T-helper 1 cell treated with Interleukin-12 subunit alpha and Interleukin-12 subunit beta and Interleukin-4 antibody, amounts not matched to agents 30 ng/mL and 1 ng/mL, for 36 hours (primary cell): ENCODE data around the gene RSPO3. TPM values are rescaled to one million over a fixed set of nuclear protein-coding genes. Genes with fewer than 3 reads are reported as not detected.
"Not testable (repeated sequence)": the region's sequence is repeated elsewhere in the genome, so short reads cannot be mapped to it uniquely, and the experiment has no call there.

Experiments used
- intact Hi-C: fragments of 100-400 bp; cut with micrococcal nuclease; formaldehyde crosslinking; loops from one replicate; pipeline ENCODE4 v1.15.1; 2024
- total RNA-seq: library from RNA; stranded (reverse); gene quantifications from 2 replicates; pipeline ENCODE4 v1.2.3, GENCODE V29; 2022

Gene RSPO3
- total RNA-seq, 1 donor from 2014 or later: not detected

GRCh38 chr6:127200114-127200513 is 81.6 kb downstream of the RSPO3 start:
- intact Hi-C loops: no loop called here

- intact Hi-C loops: no loop called here
Observed at GRCh38 chr6:127201321-127201720, 82.8 kb downstream of the RSPO3 start.

DNA sequence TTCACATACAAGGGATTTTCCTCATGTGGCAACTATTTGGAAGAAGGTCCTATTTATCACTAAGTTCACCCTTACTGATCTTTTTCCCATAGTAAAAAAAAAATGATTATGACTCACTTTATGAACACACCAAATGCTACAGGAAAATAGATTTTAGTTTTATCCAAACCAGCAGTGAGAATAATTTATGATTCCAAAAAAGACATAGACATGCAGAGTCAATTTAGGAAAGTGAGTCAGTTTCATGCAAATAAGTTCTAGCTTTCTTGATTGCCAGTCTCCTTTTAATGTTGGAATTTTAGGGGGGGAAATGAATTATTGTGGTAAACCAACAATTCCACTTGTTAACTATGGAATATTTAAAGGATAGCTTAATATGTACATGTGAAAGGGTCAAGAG is 84.2 kb downstream of the RSPO3 start:
- intact Hi-C loops: no loop called here

- intact Hi-C loops: no loop called here
Observed at GRCh38 chr6:127204281-127204680, 85.8 kb downstream of the RSPO3 start.

DNA sequence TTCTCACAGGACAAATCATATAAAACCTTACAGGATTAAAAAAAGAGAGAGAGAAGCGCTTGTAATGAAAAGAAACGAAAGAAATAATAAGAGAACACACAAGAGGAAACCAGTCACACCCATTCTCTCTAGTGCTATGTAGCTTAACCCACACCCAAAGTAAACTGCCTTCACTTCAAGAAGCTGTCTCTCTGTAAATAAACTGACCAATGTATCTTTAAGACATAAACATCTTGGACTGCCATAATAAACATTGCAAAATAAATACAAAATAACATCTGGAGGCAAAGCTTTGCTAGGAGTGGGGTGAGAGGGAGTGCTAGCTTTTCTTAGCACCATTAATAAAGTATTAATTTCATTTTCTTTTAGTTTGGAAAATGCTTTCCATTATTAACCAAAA is 86.6 kb downstream of the RSPO3 start:
- intact Hi-C loops: no loop called here

DNA sequence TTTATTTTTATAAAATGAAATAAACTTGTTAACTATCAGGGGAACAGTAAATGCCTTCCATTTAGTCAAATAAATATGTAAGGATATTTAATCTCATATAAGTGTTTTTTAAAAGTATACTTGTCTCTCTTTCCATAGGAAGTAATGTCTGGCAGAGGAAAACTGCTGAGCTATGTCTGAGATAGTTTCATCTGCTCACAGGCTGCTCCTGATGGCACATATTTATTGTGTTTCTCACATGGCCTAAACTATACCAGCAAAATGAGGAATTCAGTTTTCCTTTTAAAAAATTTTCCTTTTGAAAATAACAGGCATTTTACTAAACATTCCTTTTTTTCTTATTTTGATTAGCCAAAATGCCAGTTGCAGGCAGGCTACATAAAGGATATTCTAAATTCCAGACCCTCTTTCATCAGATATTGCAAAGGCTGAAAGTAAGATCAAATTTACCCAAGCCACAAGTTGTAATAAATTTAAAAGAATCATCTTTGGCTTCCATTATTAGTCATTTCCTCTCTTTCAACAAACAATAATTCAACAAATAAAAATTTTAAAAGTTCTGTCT is 88.1 kb downstream of the RSPO3 start:
- intact Hi-C loops: no loop called here

GRCh38 chr6:127207591-127208120 is 89.2 kb downstream of the RSPO3 start:
- intact Hi-C loops: no loop called here

- intact Hi-C loops: no loop called here
Observed at GRCh38 chr6:127210725-127211124, 92.3 kb downstream of the RSPO3 start.

DNA sequence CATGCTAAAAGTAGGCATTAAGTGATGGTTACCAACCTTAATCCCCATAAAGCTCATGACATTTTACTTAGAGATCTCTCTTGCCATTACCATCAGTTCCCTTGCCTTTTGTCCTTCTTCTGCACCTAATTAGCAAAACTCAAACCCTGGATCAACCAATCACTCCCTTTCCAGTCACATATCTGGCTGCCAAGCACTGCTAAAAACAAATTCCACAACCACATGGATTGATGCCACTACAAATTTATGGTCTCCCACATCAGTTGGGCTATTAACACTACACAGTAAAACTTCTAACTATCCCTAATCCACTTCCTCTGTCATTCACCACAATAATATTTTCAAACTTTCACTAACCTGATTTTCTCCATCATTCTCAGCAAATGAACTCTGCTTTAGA is 93.9 kb downstream of the RSPO3 start:
- intact Hi-C loops: no loop called here

GRCh38 chr6:127214032-127214431 is 95.6 kb downstream of the RSPO3 start:
- intact Hi-C loops: not testable (repeated sequence)

DNA sequence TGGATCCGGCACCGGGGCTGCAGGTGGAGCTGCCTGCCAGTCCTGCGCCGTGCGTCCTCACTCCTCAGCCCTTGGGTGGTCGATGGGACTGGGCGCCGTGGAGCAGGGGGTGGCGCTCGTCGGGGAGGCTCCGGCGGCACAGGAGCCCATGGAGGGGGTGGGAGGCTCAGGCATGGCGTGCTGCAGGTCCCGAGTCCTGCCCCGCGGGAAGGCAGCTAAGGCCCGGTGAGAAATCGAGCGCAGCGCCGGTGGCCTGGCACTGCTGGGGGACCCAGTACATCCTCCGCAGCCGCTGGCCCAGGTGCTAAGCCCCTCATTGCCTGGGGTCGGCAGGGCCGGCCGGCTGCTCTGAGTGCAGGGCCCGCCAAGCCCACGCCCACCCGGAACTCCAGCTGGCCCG is 96.1 kb downstream of the RSPO3 start:
- intact Hi-C loops: not testable (repeated sequence)

- intact Hi-C loops: no loop called here
Observed at GRCh38 chr6:127215931-127216330, 97.5 kb downstream of the RSPO3 start.

- intact Hi-C loops: no loop called here
Observed at GRCh38 chr6:127216810-127217789, 98.6 kb downstream of the RSPO3 start.

DNA sequence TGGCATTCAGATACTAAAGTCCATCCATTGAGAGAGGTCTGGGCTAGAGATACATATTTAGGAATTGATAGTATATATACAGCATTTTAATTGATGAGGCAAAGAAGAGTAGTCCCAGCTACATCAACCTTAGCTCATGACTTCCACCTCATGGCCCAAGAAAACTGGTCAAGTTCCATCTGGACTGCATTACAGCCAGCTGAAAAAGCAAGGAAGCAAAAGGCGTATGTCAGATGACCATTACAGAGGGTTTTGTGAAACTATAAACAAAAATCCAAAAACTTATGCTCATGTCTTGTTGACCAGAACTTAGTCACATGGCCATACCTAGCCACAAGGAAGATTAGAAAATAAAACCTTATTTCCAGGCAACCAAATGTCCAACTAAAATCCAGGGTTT is 101.4 kb downstream of the RSPO3 start:
- intact Hi-C loops: no loop called here

DNA sequence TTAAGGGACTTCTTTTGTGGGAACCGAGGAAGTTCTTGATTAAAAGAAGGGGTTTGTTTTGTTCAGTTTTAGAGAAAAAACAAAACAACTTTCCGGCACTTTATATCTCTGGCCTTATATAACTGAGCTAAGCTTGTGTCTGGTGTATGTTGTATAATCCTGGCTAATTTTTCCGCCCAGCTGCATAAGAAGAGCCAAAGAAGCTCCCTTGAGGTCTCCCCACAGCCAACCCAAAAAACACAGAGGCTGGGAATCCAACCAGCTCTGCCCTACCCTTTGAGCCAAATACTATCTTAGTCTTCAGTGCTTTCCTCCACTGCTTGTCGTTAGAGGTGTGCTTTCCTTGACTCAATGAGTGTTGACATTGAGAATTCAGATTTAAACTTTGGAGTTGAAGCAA is 102.7 kb downstream of the RSPO3 start:
- intact Hi-C loops: no loop called here

- intact Hi-C loops: no loop called here
Observed at GRCh38 chr6:127222418-127222817, 103.9 kb downstream of the RSPO3 start.

- intact Hi-C loops: no loop called here
Observed at GRCh38 chr6:127225497-127225896, 107.0 kb downstream of the RSPO3 start.

- intact Hi-C loops: not testable (repeated sequence)
Observed at GRCh38 chr6:127233819-127234218, 115.3 kb downstream of the RSPO3 start.

GRCh38 chr6:127243501-127243900 is 125.0 kb downstream of the RSPO3 start:
- intact Hi-C loops: no loop called here
